ENCODE results near the gene NCAPD2.
A peak's percentile ranks its signal among the peaks of the same experiment; 100 is the strongest.

Gene NCAPD2

GRCh38 chr12:6507102-6507998, 13.4 kb downstream of the NCAPD2 start:
- Histone ChIP-seq H3K36me3 (ENCODE audit: control insufficient read depth, insufficient read depth, low read length, severe bottlenecking) (peaks cover 12% of the 10 kb centered on the region), H3K4me3 (ENCODE audit: low read length) (no peak overlapping the region), H3K9ac (ENCODE audit: low read length) (no peak overlapping the region), H3K27me3 (replicated peaks; ENCODE audit: control insufficient read depth, insufficient read depth, low read length) (no peaks in the 10 kb centered on the region), H3K9me3 (ENCODE audit: control insufficient read depth, low read length) (no peaks in the 10 kb centered on the region), H3K4me1 (ENCODE audit: control insufficient read depth, insufficient read depth, low read length) (no peaks in the 10 kb centered on the region)
- peak; percentile 33 for DNase-seq (ENCODE audit: low read depth)

GRCh38 chr12:6508087-6508486, 14.2 kb downstream of the NCAPD2 start:
- Histone ChIP-seq H3K4me3 (ENCODE audit: low read length) (no peak overlapping the region), H3K9me3 (ENCODE audit: control insufficient read depth, low read length) (no peaks in the 10 kb centered on the region), H3K36me3 (ENCODE audit: control insufficient read depth, insufficient read depth, low read length, severe bottlenecking) (peaks cover 11% of the 10 kb centered on the region), H3K4me1 (ENCODE audit: control insufficient read depth, insufficient read depth, low read length) (no peaks in the 10 kb centered on the region), H3K9ac (ENCODE audit: low read length) (no peak overlapping the region), H3K27me3 (replicated peaks; ENCODE audit: control insufficient read depth, insufficient read depth, low read length) (no peaks in the 10 kb centered on the region)
- no peak for DNase-seq (ENCODE audit: low read depth)

- Histone ChIP-seq H3K4me3 (ENCODE audit: low read length) (no peak overlapping the region), H3K27me3 (replicated peaks; ENCODE audit: control insufficient read depth, insufficient read depth, low read length) (no peaks in the 10 kb centered on the region), H3K4me1 (ENCODE audit: control insufficient read depth, insufficient read depth, low read length) (no peaks in the 10 kb centered on the region), H3K9ac (ENCODE audit: low read length) (no peak overlapping the region), H3K36me3 (ENCODE audit: control insufficient read depth, insufficient read depth, low read length, severe bottlenecking) (peaks cover 74% of the 10 kb centered on the region), H3K9me3 (ENCODE audit: control insufficient read depth, low read length) (no peaks in the 10 kb centered on the region)
- no peak for DNase-seq (ENCODE audit: low read depth)
Measured at GRCh38 chr12:6520186-6520585, 26.3 kb downstream of the NCAPD2 start.

GRCh38 chr12:6522193-6522592, 28.3 kb downstream of the NCAPD2 start:
- peaks cover 80% of the 10 kb centered on the region for H3K36me3 ChIP-seq (ENCODE audit: control insufficient read depth, insufficient read depth, low read length, severe bottlenecking)
- H3K4me1 ChIP-seq (ENCODE audit: control insufficient read depth, insufficient read depth, low read length) = no peaks in the 10 kb centered on the region
- no peaks in the 10 kb centered on the region for H3K9me3 ChIP-seq (ENCODE audit: control insufficient read depth, low read length)
- H3K27me3 ChIP-seq (replicated peaks; ENCODE audit: control insufficient read depth, insufficient read depth, low read length) = no peaks in the 10 kb centered on the region
- H3K9ac ChIP-seq (ENCODE audit: low read length) = no peak overlapping the region
- no peak for DNase-seq (ENCODE audit: low read depth)
- no peak overlapping the region for H3K4me3 ChIP-seq (ENCODE audit: low read length)

GRCh38 chr12:6523708-6524107, 29.8 kb downstream of the NCAPD2 start:
- no peak for DNase-seq (ENCODE audit: low read depth)
- Histone ChIP-seq H3K9ac (ENCODE audit: low read length) (no peak overlapping the region), H3K4me1 (ENCODE audit: control insufficient read depth, insufficient read depth, low read length) (no peaks in the 10 kb centered on the region), H3K27me3 (replicated peaks; ENCODE audit: control insufficient read depth, insufficient read depth, low read length) (no peaks in the 10 kb centered on the region), H3K4me3 (ENCODE audit: low read length) (no peak overlapping the region), H3K36me3 (ENCODE audit: control insufficient read depth, insufficient read depth, low read length, severe bottlenecking) (peaks cover 85% of the 10 kb centered on the region), H3K9me3 (ENCODE audit: control insufficient read depth, low read length) (no peaks in the 10 kb centered on the region)

GRCh38 chr12:6524648-6525047, 30.7 kb downstream of the NCAPD2 start:
- H3K9ac ChIP-seq (ENCODE audit: low read length) = no peak overlapping the region
- no peak overlapping the region for H3K4me3 ChIP-seq (ENCODE audit: low read length)
- no peaks in the 10 kb centered on the region for H3K9me3 ChIP-seq (ENCODE audit: control insufficient read depth, low read length)
- no peaks in the 10 kb centered on the region for H3K27me3 ChIP-seq (replicated peaks; ENCODE audit: control insufficient read depth, insufficient read depth, low read length)
- H3K36me3 ChIP-seq (ENCODE audit: control insufficient read depth, insufficient read depth, low read length, severe bottlenecking) = peaks cover 94% of the 10 kb centered on the region
- no peaks in the 10 kb centered on the region for H3K4me1 ChIP-seq (ENCODE audit: control insufficient read depth, insufficient read depth, low read length)
- DNase-seq (ENCODE audit: low read depth) = no peak

GRCh38 chr12:6526201-6526600, 32.3 kb downstream of the NCAPD2 start:
- no peak for DNase-seq (ENCODE audit: low read depth)
- H3K27me3 ChIP-seq (replicated peaks; ENCODE audit: control insufficient read depth, insufficient read depth, low read length) = no peaks in the 10 kb centered on the region
- no peaks in the 10 kb centered on the region for H3K9me3 ChIP-seq (ENCODE audit: control insufficient read depth, low read length)
- no peaks in the 10 kb centered on the region for H3K4me1 ChIP-seq (ENCODE audit: control insufficient read depth, insufficient read depth, low read length)
- peaks cover 98% of the 10 kb centered on the region for H3K36me3 ChIP-seq (ENCODE audit: control insufficient read depth, insufficient read depth, low read length, severe bottlenecking)
- no peak overlapping the region for H3K4me3 ChIP-seq (ENCODE audit: low read length)
- H3K9ac ChIP-seq (ENCODE audit: low read length) = no peak overlapping the region

- H3K9me3 ChIP-seq (ENCODE audit: control insufficient read depth, low read length) = no peaks in the 10 kb centered on the region
- DNase-seq (ENCODE audit: low read depth) = no peak
- peaks cover 92% of the 10 kb centered on the region for H3K36me3 ChIP-seq (ENCODE audit: control insufficient read depth, insufficient read depth, low read length, severe bottlenecking)
- peaks cover 2% of the 10 kb centered on the region for H3K4me1 ChIP-seq (ENCODE audit: control insufficient read depth, insufficient read depth, low read length)
- H3K4me3 ChIP-seq (ENCODE audit: low read length) = no peak overlapping the region
- no peak overlapping the region for H3K9ac ChIP-seq (ENCODE audit: low read length)
- no peaks in the 10 kb centered on the region for H3K27me3 ChIP-seq (replicated peaks; ENCODE audit: control insufficient read depth, insufficient read depth, low read length)
Measured at GRCh38 chr12:6526766-6527525, 33.0 kb downstream of the NCAPD2 start.

- no peaks in the 10 kb centered on the region for H3K9me3 ChIP-seq (ENCODE audit: control insufficient read depth, low read length)
- no peak overlapping the region for H3K9ac ChIP-seq (ENCODE audit: low read length)
- peaks cover 84% of the 10 kb centered on the region for H3K36me3 ChIP-seq (ENCODE audit: control insufficient read depth, insufficient read depth, low read length, severe bottlenecking)
- no peak overlapping the region for H3K4me3 ChIP-seq (ENCODE audit: low read length)
- no peak for DNase-seq (ENCODE audit: low read depth)
- peaks cover 9% of the 10 kb centered on the region for H3K4me1 ChIP-seq (ENCODE audit: control insufficient read depth, insufficient read depth, low read length)
- no peaks in the 10 kb centered on the region for H3K27me3 ChIP-seq (replicated peaks; ENCODE audit: control insufficient read depth, insufficient read depth, low read length)
Measured at GRCh38 chr12:6527711-6528110, 33.8 kb downstream of the NCAPD2 start.

GRCh38 chr12:6528539-6529235, 34.8 kb downstream of the NCAPD2 start:
- Histone ChIP-seq H3K27me3 (replicated peaks; ENCODE audit: control insufficient read depth, insufficient read depth, low read length) (no peaks in the 10 kb centered on the region), H3K9ac (ENCODE audit: low read length) (no peak overlapping the region), H3K9me3 (ENCODE audit: control insufficient read depth, low read length) (no peaks in the 10 kb centered on the region), H3K36me3 (ENCODE audit: control insufficient read depth, insufficient read depth, low read length, severe bottlenecking) (peaks cover 74% of the 10 kb centered on the region), H3K4me1 (ENCODE audit: control insufficient read depth, insufficient read depth, low read length) (peaks cover 18% of the 10 kb centered on the region), H3K4me3 (ENCODE audit: low read length) (no peak overlapping the region)
- DNase-seq (ENCODE audit: low read depth) = no peak

GRCh38 chr12:6529291-6529737, 35.4 kb downstream of the NCAPD2 start:
- H3K4me1 ChIP-seq (ENCODE audit: control insufficient read depth, insufficient read depth, low read length) = peaks cover 18% of the 10 kb centered on the region
- H3K4me3 ChIP-seq (ENCODE audit: low read length) = no peak overlapping the region
- DNase-seq (ENCODE audit: low read depth) = no peak
- H3K9me3 ChIP-seq (ENCODE audit: control insufficient read depth, low read length) = no peaks in the 10 kb centered on the region
- peaks cover 68% of the 10 kb centered on the region for H3K36me3 ChIP-seq (ENCODE audit: control insufficient read depth, insufficient read depth, low read length, severe bottlenecking)
- no peak overlapping the region for H3K9ac ChIP-seq (ENCODE audit: low read length)
- H3K27me3 ChIP-seq (replicated peaks; ENCODE audit: control insufficient read depth, insufficient read depth, low read length) = no peaks in the 10 kb centered on the region
